Heart left ventricle (tissue), 16 donors: Measurements from ENCODE around the gene MID1. TPM values are rescaled to one million over a fixed set of nuclear protein-coding genes. Genes with fewer than 3 reads are reported as not detected.

ENCODE experiments used
- ATAC-seq, 4 donors: fragments of 200-7000 bp; cut with Tn5 transposase; one replicate each; pipeline ENCODE4 v1.9.1; 2020 to 2022; ENCODE audit warnings: moderate library complexity in 4 of 4, mild to moderate bottlenecking in 3 of 4, moderate number of reproducible peaks in 1 of 4
- DNase-seq, 5 donors: peaks; one replicate each; pipeline ENCODE4 v3.0.0-alpha.2; 2020
- H3K27ac ChIP-seq, 12 donors: fragments of 200-600 bp; sonication (generic) in 4 of 12; one replicate each; pipeline versions ENCODE4 v1.5.0 to v1.8.0; 2016 to 2022; ENCODE audit warnings: mild to moderate bottlenecking in 2 of 12
- H3K27me3 ChIP-seq, 9 donors: fragments of 200-600 bp; sonication (generic) in 2 of 9; one replicate each; pipeline versions ENCODE4 v1.5.1 to v1.8.0; 2016 to 2022; ENCODE audit warnings: mild to moderate bottlenecking in 3 of 9
- H3K36me3 ChIP-seq, 9 donors: fragments of 200-600 bp; sonication (generic) in 2 of 9; one replicate each; pipeline versions ENCODE4 v1.5.0 to v1.8.0; 2018 to 2022; ENCODE audit warnings: mild to moderate bottlenecking in 2 of 9
- H3K4me1 ChIP-seq, 12 donors: fragments of 200-600 bp; sonication (generic) in 4 of 12; one replicate each; pipeline versions ENCODE4 v1.5.0 to v1.8.0; 2016 to 2022; ENCODE audit warnings: mild to moderate bottlenecking in 3 of 12
- H3K4me3 ChIP-seq, 12 donors: fragments of 200-600 bp; sonication (generic) in 4 of 12; one replicate each; pipeline versions ENCODE4 v1.5.0 to v1.8.0; 2017 to 2022; ENCODE audit warnings: mild to moderate bottlenecking in 9 of 12, moderate library complexity in 4 of 12
- H3K9me3 ChIP-seq, 12 donors: fragments of 200-600 bp; sonication (generic) in 4 of 12; one replicate each; pipeline versions ENCODE4 v1.5.0 to v1.8.0; 2016 to 2022; ENCODE audit warnings: mild to moderate bottlenecking in 1 of 12
- POLR2A ChIP-seq, 2 donors: fragments of 450-650 bp; IDR thresholded peaks; one replicate each; pipeline ENCODE4 v1.6.1; 2017; ENCODE audit warnings: antibody characterized with exemption in 2 of 2, mild to moderate bottlenecking in 2 of 2, moderate library complexity in 2 of 2
- WGBS, 4 donors: extraction: QIAGEN DNeasy Blood & Tissue Kit in 2 of 4; methylation state at CpG; one replicate each; pipeline versions ENCODE4 v1.1.5 to v1.1.7; 2013 to 2018; 5-methylcytosine and 5-hydroxymethylcytosine counted together
- intact Hi-C, 10 donors: fragments of 100-400 bp; cut with DNase I; formaldehyde crosslinking; loops; one replicate each; pipeline versions ENCODE4 v1.11.1 to v1.14.2; 2022
- polyA plus RNA-seq, 2 donors: library from polyadenylated mRNA; stranded (reverse); fragments of 200-250 nt; gene quantifications; one replicate each; pipeline ENCODE4 v1.2.3, GENCODE V29; 2013
- total RNA-seq, 9 donors: library from RNA; depleted of rRNA in 2 of 9; stranded (reverse); fragments of >200 nt in 2 of 9; fragmentation: NEBNext Ultra II Directional in 3 of 9; extraction: Animal tissue kit (Norgen Biotek cat#: 25700) in 3 of 9; gene quantifications; one replicate each; pipeline versions ENCODE4 v1.1.0 to v1.2.4, GENCODE V29; 2016 to 2023
- TF ChIP-seq, protein P1 (sequence below), 12 donors: fragments of 200-600 bp; sonication (generic) in 4 of 12; IDR thresholded peaks; one replicate each; pipeline versions ENCODE4 v1.5.0 to v1.8.0; 2018 to 2022; ENCODE audit warnings: antibody characterized with exemption in 12 of 12, mild to moderate bottlenecking in 5 of 12
- donor health status: ischemic (EF 13 %, LVEDD 7.1; RV severe dilation, severe dysfunction).
- donor health status: healthy with polysubstance abuse.
- donor health status: DM: no; HTN: yes; CAD: no.
- donor health status: DM: no; HTN: no; CAD: no.
- donor health status: ischemic (EF 25% LVEDD 6.9; RV normal size, moderate dysfunction).
- donor health status: ischemic (EF 25% LVEDD 5.7; RV mildly dilated, moderate dysfunction).
- donor health status: healthy.
- donor health status: DM: yes; HTN: yes; CAD: no.
- donor health status: ischemic (EF 35%, LVEDD 5.7; RV mildly dilated, moderate dysfunction).
- donor health status: nonischemic (EF 11% LVEDD 7.7; RV severe dilation, severe dysfunction).
- donor health status: DM: yes; HTN: yes; CAD: no.
- donor health status: PGD.
- donor health status: ischemic (EF 29% LVEDD 5.4; RV normal size, mild dysfunction).
- donor health status: nonischemic (EF 23%, LVEDD 6.1; RV moderate dilation, normal function).

Gene MID1
- total and polyA plus RNA-seq, 11 donors = 1.6 to 18.7 (median 4.8) TPM

DNA sequence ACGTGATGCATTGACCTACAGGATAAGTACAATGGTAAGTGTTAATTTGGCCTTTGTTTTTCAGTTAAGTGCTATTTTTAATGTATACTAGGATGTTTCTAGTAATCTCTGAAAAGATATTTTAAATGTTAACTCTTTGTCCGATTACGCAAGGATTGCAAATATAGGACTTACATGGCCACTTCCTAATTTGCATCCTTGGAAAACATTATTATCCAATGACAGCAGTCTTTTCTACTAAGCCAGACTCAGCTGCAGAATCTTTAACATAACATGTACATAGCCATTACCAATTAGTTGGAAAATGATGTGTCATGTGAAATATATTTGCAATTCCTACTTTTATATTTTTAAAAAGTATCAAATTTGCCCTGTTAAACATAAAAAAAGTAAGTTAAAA lies 124.7 kb downstream of the MID1 start:
- no peak overlapping the region for H3K4me3 ChIP-seq
- peak overlapping the region in 7 of 12 donors; percentile 29 to 70 (median 55) for H3K27ac ChIP-seq
- H3K9me3 ChIP-seq = no peaks in the 10 kb centered on the region
- intact Hi-C loops = no loop called here
- 85 to 96% (median 88%) methylated on average over 3 of the region's 3 CpGs for WGBS, 4 donors
- TF ChIP-seq POLR2A (IDR thresholded peaks at IDR 0.05) = no peak
- TF ChIP-seq, protein P1, sequence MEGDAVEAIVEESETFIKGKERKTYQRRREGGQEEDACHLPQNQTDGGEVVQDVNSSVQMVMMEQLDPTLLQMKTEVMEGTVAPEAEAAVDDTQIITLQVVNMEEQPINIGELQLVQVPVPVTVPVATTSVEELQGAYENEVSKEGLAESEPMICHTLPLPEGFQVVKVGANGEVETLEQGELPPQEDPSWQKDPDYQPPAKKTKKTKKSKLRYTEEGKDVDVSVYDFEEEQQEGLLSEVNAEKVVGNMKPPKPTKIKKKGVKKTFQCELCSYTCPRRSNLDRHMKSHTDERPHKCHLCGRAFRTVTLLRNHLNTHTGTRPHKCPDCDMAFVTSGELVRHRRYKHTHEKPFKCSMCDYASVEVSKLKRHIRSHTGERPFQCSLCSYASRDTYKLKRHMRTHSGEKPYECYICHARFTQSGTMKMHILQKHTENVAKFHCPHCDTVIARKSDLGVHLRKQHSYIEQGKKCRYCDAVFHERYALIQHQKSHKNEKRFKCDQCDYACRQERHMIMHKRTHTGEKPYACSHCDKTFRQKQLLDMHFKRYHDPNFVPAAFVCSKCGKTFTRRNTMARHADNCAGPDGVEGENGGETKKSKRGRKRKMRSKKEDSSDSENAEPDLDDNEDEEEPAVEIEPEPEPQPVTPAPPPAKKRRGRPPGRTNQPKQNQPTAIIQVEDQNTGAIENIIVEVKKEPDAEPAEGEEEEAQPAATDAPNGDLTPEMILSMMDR (IDR thresholded peaks at IDR 0.05) = no peak
- DNase-seq (no peak), ATAC-seq (no peak)
- H3K36me3 ChIP-seq = peaks cover 0 to 3% (median 0%) of the 10 kb centered on the region in 9 donors
- no peaks in the 10 kb centered on the region for H3K27me3 ChIP-seq
- peaks cover 0 to 30% (median 1%) of the 10 kb centered on the region in 12 donors for H3K4me1 ChIP-seq

DNA sequence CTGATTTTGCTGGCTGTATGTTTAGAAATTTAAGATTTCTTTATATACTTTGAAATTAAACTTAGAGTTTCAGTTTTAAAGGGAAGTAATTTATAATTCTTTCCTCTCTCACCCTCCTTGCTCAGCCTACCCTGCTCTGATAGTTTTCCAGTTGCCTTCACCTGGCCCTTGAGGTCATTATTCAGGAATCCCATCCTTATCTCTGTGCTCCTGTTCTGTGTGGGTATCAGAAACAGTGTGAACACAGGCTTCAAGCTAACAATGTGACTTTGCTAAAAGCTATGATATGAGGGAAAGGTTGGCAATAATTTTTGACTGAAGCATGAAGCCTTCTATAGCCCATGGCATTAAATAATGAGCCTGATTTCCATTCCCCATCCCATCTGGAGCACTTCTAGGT lies 128.1 kb downstream of the MID1 start:
- intact Hi-C loops = no loop called here
- Histone ChIP-seq H3K36me3 (peaks cover 0 to 3% (median 0%) of the 10 kb centered on the region in 9 donors), H3K9me3 (no peaks in the 10 kb centered on the region), H3K27ac (peak overlapping the region in 5 of 12 donors; percentile 7 to 67 (median 34)), H3K27me3 (no peaks in the 10 kb centered on the region), H3K4me3 (no peak overlapping the region), H3K4me1 (peaks cover 0 to 29% (median 1%) of the 10 kb centered on the region in 12 donors)
- DNase-seq (no peak), ATAC-seq (peak in 3 of 4 donors; percentile 56 to 59 (median 57))
- TF ChIP-seq, protein P1 (IDR thresholded peaks at IDR 0.05) = no peak
- no peak for TF ChIP-seq POLR2A (IDR thresholded peaks at IDR 0.05)

DNA sequence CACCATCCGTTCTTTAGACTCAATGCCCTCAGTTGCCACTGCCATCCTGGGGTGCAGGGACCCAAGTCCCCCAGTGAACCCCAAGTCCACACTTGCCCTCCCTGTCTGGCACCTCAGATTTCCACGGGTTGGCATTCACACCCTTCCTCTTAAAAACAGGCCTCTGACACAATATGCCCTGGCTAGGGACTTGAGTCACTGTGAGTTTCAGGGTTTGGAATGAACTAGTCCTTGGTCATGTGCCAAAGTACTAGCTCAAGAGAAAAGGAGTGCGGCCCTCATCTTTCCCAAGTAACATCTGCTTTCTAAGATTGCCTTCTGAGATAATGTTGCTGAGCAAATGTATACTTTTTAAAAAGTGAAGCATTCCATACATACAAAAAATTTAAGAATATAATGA lies 134.0 kb downstream of the MID1 start:
- H3K27ac ChIP-seq = peak overlapping the region in 7 of 12 donors; percentile 29 to 95 (median 62)
- WGBS, 4 donors = 58 to 66% (median 60%) methylated on average over 3 of the region's 3 CpGs
- DNase-seq = peak in 1 of 5 donors; percentile 29
- ATAC-seq = peak in 2 of 4 donors; percentile 48 to 52
- H3K36me3 ChIP-seq = no peaks in the 10 kb centered on the region
- no peaks in the 10 kb centered on the region for H3K27me3 ChIP-seq
- intact Hi-C loops = loop anchor here in 5 of 10 donors (10.0 kb wide), 2 partner anchors 88 to 128 kb away; no protein-coding TSS in a partner anchor
- no peak for TF ChIP-seq POLR2A (IDR thresholded peaks at IDR 0.05)
- TF ChIP-seq, protein P1 (IDR thresholded peaks at IDR 0.05) = no peak
- no peak overlapping the region for H3K4me3 ChIP-seq
- peaks cover 0 to 43% (median 12%) of the 10 kb centered on the region in 12 donors for H3K4me1 ChIP-seq
- no peaks in the 10 kb centered on the region for H3K9me3 ChIP-seq

DNA sequence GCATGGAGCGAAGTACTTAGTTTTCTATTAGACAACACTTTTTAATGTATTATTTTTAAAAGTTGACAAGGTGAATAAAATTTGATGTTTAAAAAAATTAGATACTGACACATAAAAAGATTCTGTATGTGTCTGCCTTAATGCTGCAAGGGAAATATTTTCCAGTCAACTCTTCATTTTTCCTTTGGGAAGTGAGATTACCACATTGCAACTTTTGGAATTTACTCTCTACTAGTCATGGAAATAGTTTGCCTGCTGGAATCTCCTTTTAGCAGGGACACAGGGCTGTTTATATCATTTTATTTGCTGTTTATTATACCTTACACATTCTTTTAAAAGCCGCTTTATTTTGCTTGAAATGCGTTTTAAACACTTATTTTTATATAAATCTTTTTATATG lies 135.1 kb downstream of the MID1 start:
- Histone ChIP-seq H3K4me1 (peaks cover 0 to 43% (median 12%) of the 10 kb centered on the region in 12 donors), H3K36me3 (peaks cover 0 to 6% (median 0%) of the 10 kb centered on the region in 9 donors), H3K27me3 (no peaks in the 10 kb centered on the region), H3K27ac (peak overlapping the region in 8 of 12 donors; percentile 29 to 95 (median 82)), H3K9me3 (no peaks in the 10 kb centered on the region), H3K4me3 (no peak overlapping the region)
- ATAC-seq (no peak), DNase-seq (no peak)
- 66 to 87% (median 75%) methylated on average over 3 of the region's 3 CpGs for WGBS, 4 donors
- intact Hi-C loops = loop anchor here in 5 of 10 donors (10.0 kb wide), 2 partner anchors 89 to 129 kb away; no protein-coding TSS in a partner anchor
- TF ChIP-seq POLR2A (IDR thresholded peaks at IDR 0.05) = no peak
- TF ChIP-seq, protein P1 (IDR thresholded peaks at IDR 0.05) = no peak
